ENCODE data around the gene TUFM.

GRCh38 chr16:28859326-28859725 lies 13.2 kb upstream of the TUFM start:
- TF ChIP-seq CTCF (IDR thresholded peaks at IDR 0.05) (no peak), POLR2A (IDR thresholded peaks at IDR 0.05) (no peak), POLR2AphosphoS5 (IDR thresholded peaks at IDR 0.05) (no peak)

Measured in suprapubic skin (tissue), 4 donors.